OCI-LY1 (cell line): Measurements from ENCODE around the gene CCDC93.

Source experiments
- H2AFZ ChIP-seq: fragments of 200-600 bp; sonication (generic), shearing (Covaris generic); 2 replicates; pipeline ENCODE4 v1.6.0; 2014; ENCODE audit warnings: antibody characterized with exemption, mild to moderate bottlenecking, low read length
- H3F3A ChIP-seq: fragments of 200-600 bp; sonication (generic), shearing (Covaris generic); 2 replicates; pipeline ENCODE4 v1.6.0; 2014; ENCODE audit warnings: mild to moderate bottlenecking, antibody characterized with exemption, low read length, moderate library complexity; ENCODE audit not compliant: insufficient read depth
- H3K27ac ChIP-seq: fragments of 200-600 bp; sonication (generic); 2 replicates; pipeline ENCODE4 v1.5.1; 2014; ENCODE audit warnings: low read length, mixed run types, mild to moderate bottlenecking, low read depth; ENCODE audit not compliant: poor library complexity, severe bottlenecking
- H3K27me3 ChIP-seq: fragments of 200-600 bp; sonication (generic); 2 replicates; pipeline ENCODE4 v1.6.0; 2014; ENCODE audit warnings: antibody characterized with exemption, mild to moderate bottlenecking, low read length, moderate library complexity; ENCODE audit not compliant: insufficient read depth
- H3K36me3 ChIP-seq: fragments of 200-600 bp; sonication (generic); 2 replicates; pipeline ENCODE4 v1.6.1; 2014; ENCODE audit warnings: mild to moderate bottlenecking, antibody characterized with exemption, low read length, moderate library complexity, mixed read lengths; ENCODE audit not compliant: insufficient read depth
- H3K4me1 ChIP-seq: fragments of 200-600 bp; sonication (generic); 2 replicates; pipeline ENCODE4 v1.5.1; 2014; ENCODE audit warnings: mild to moderate bottlenecking, low read length, moderate library complexity; ENCODE audit not compliant: insufficient read depth, severe bottlenecking
- H3K4me2 ChIP-seq: fragments of 200-600 bp; sonication (generic), shearing (Covaris generic); 2 replicates; pipeline ENCODE4 v1.6.1; 2014; ENCODE audit warnings: low read length
- H3K4me3 ChIP-seq: fragments of 200-600 bp; sonication (generic); 2 replicates; pipeline ENCODE4 v1.5.1; 2014; ENCODE audit warnings: low read length, low read depth, mild to moderate bottlenecking, mixed read lengths; ENCODE audit not compliant: poor library complexity, severe bottlenecking
- H3K79me2 ChIP-seq: fragments of 200-600 bp; shearing (Covaris generic); 2 replicates; pipeline ENCODE4 v1.6.1; 2016; ENCODE audit warnings: mixed run types, low read length, mixed read lengths; ENCODE audit not compliant: insufficient read depth
- H3K9ac ChIP-seq: fragments of 200-600 bp; sonication (generic), shearing (Covaris generic); 2 replicates; pipeline ENCODE4 v1.6.1; 2014; ENCODE audit warnings: mild to moderate bottlenecking, low read length, mixed read lengths
- H3K9me2 ChIP-seq: fragments of 200-600 bp; sonication (generic), shearing (Covaris generic); 2 replicates; pipeline ENCODE4 v1.6.1; 2014; ENCODE audit warnings: low read depth, mild to moderate bottlenecking, low read length, mixed read lengths
- H3K9me3 ChIP-seq: fragments of 200-600 bp; shearing (Covaris generic); 2 replicates; pipeline ENCODE4 v1.6.1; 2014; ENCODE audit warnings: low read length, mixed read lengths
- H4K20me1 ChIP-seq: fragments of 200-600 bp; sonication (generic), shearing (Covaris generic); 2 replicates; pipeline ENCODE4 v1.6.0; 2016; ENCODE audit warnings: mild to moderate bottlenecking, low read length; ENCODE audit not compliant: insufficient read depth
- EZH2 ChIP-seq: fragments of 200-600 bp; sonication (generic), shearing (Covaris generic); IDR thresholded peaks from 2 replicates; pipeline ENCODE4 v1.8.0; 2017; ENCODE audit warnings: borderline replicate concordance, mixed run types, mild to moderate bottlenecking, antibody characterized with exemption, low read length, moderate library complexity, mixed read lengths
- TF ChIP-seq, protein P1 (sequence below): fragments of 200-600 bp; sonication (generic), shearing (Covaris generic); IDR thresholded peaks from 2 replicates; pipeline ENCODE4 v1.5.1; 2017; ENCODE audit warnings: mild to moderate bottlenecking, antibody characterized with exemption, low read length, moderate library complexity, mixed read lengths

The CCDC93 gene

DNA sequence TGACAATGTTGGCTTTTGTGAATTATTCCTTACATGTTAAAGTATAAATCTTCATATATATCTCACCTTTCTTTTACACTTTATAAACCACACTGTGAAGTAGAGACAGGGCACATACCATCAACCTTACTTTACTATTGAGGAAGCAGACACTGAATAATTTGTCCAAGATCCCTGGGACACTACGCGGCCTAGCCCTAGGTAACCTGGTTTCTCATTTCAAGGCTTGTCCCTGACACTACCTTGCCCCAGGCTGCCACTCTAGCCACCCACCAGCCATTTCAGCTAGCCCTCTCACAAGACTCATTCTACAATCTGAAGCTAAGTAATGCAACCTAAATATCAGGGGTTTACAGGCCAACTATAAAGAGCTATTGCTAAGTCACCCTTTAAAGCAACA lies 26.7 kb downstream of the CCDC93 start:
- H3K36me3 ChIP-seq = peaks cover 43% of the 10 kb centered on the region
- H3F3A ChIP-seq = no peaks in the 10 kb centered on the region
- H3K27ac ChIP-seq = no peak overlapping the region
- no peaks in the 10 kb centered on the region for H4K20me1 ChIP-seq
- no peak for TF ChIP-seq EZH2
- TF ChIP-seq, protein P1, sequence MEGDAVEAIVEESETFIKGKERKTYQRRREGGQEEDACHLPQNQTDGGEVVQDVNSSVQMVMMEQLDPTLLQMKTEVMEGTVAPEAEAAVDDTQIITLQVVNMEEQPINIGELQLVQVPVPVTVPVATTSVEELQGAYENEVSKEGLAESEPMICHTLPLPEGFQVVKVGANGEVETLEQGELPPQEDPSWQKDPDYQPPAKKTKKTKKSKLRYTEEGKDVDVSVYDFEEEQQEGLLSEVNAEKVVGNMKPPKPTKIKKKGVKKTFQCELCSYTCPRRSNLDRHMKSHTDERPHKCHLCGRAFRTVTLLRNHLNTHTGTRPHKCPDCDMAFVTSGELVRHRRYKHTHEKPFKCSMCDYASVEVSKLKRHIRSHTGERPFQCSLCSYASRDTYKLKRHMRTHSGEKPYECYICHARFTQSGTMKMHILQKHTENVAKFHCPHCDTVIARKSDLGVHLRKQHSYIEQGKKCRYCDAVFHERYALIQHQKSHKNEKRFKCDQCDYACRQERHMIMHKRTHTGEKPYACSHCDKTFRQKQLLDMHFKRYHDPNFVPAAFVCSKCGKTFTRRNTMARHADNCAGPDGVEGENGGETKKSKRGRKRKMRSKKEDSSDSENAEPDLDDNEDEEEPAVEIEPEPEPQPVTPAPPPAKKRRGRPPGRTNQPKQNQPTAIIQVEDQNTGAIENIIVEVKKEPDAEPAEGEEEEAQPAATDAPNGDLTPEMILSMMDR = no peak
- H3K9me2 ChIP-seq = no peaks in the 10 kb centered on the region
- H3K4me1 ChIP-seq = no peaks in the 10 kb centered on the region
- no peaks in the 10 kb centered on the region for H3K9me3 ChIP-seq
- H2AFZ ChIP-seq = no peak overlapping the region
- H3K4me2 ChIP-seq = no peak overlapping the region
- H3K27me3 ChIP-seq = no peaks in the 10 kb centered on the region
- H3K4me3 ChIP-seq = no peak overlapping the region
- no peaks in the 10 kb centered on the region for H3K79me2 ChIP-seq
- no peak overlapping the region for H3K9ac ChIP-seq

DNA sequence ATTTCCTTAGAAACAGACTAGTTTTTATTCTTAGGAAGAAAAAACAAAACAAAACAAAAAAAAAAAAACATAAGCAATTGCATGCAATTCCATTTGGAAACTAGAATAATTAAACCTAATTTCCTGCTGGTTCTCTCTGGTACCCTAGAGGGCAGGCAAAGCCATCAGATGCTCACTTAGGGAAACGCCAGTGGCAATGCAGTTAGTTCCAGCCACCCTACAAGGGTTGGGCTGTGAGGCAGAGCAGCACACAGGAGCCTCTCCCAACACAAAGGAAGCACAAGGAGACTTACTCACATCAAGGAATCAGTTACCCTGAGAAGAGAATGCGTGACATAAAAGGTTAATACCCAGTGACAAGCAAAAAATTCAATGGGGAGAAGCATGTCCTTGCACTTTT lies 28.8 kb downstream of the CCDC93 start:
- Histone ChIP-seq H3K4me2 (no peak overlapping the region), H3K9me2 (no peaks in the 10 kb centered on the region), H3K36me3 (peaks cover 23% of the 10 kb centered on the region), H3F3A (no peaks in the 10 kb centered on the region), H3K4me3 (no peak overlapping the region), H3K4me1 (no peaks in the 10 kb centered on the region), H2AFZ (no peak overlapping the region), H3K27ac (no peak overlapping the region), H3K27me3 (no peaks in the 10 kb centered on the region), H3K79me2 (no peaks in the 10 kb centered on the region), H4K20me1 (no peaks in the 10 kb centered on the region), H3K9ac (no peak overlapping the region), H3K9me3 (no peaks in the 10 kb centered on the region)
- TF ChIP-seq, protein P1 = no peak
- no peak for TF ChIP-seq EZH2

DNA sequence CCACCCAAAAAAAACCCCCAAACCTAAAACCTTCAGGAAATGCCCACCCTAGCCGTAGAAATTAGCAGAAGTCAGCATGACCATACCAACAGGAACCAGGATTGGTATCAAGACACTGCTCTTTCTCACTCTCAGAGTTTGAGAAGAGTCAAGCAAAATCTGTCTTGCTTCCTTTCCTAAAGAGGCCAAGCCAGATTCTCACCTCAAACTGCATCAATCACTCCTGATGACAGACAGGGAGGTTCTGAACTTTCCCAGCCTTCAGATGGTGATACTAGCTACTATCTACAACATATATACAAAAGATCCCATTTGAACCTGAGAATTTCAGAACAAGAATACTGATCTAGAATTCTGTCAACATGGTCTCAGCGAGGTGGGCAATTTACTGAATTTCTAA lies 29.7 kb downstream of the CCDC93 start:
- Histone ChIP-seq H3K9ac (no peak overlapping the region), H3K36me3 (peaks cover 14% of the 10 kb centered on the region; the same call in 1 of the 2 replicates), H3K9me2 (no peaks in the 10 kb centered on the region), H3K4me1 (no peaks in the 10 kb centered on the region), H3K4me2 (no peak overlapping the region), H4K20me1 (no peaks in the 10 kb centered on the region), H3K9me3 (no peaks in the 10 kb centered on the region), H3F3A (no peaks in the 10 kb centered on the region), H3K79me2 (no peaks in the 10 kb centered on the region), H2AFZ (no peak overlapping the region), H3K4me3 (no peak overlapping the region), H3K27me3 (no peaks in the 10 kb centered on the region), H3K27ac (no peak overlapping the region)
- TF ChIP-seq, protein P1 = no peak
- TF ChIP-seq EZH2 = no peak
